HEK293 (cell line): ENCODE data around the gene CYTH4.
A peak's percentile ranks its signal among the peaks of the same experiment; 100 is the strongest.

Experiments
- CTCF ChIA-PET: fragments of 350-600 bp; formaldehyde crosslinking; extraction: SDS; loops from one replicate; lab custom pipeline; 2021; ENCODE audit warnings: antibody characterized with exemption; lab: Yijun Ruan, JAX
- POLR2A ChIA-PET: fragments of 300-600 bp; formaldehyde crosslinking; extraction: SDS; loops from one replicate; lab custom pipeline; 2020; ENCODE audit warnings: antibody characterized with exemption, inconsistent platforms; lab: Yijun Ruan, JAX
- H3K27ac ChIP-seq: fragments of 200-500 bp; sonication (Bioruptor generic); 2 replicates; pipeline ENCODE4 v1.5.1; 2014; ENCODE audit warnings: low read depth, low read length, control low read depth, inconsistent platforms; ENCODE audit errors: extremely low read depth
- H3K36me3 ChIP-seq, 2 experiments: fragments of 200-500 bp in 1 of 2; sonication (Bioruptor generic) in 1 of 2; 1 replicate in 1 of 2; 2 replicates in 1 of 2; pipeline ENCODE4 v1.5.1; 2014 to 2017; ENCODE audit warnings: inconsistent platforms in 2 of 2, low read length in 2 of 2; ENCODE audit not compliant: control insufficient read depth in 2 of 2, insufficient read depth in 1 of 2
- H3K4me1 ChIP-seq: fragments of 200-500 bp; sonication (Bioruptor generic); 2 replicates; pipeline ENCODE4 v1.5.1; 2014; ENCODE audit warnings: mild to moderate bottlenecking, low read length, inconsistent platforms; ENCODE audit not compliant: control insufficient read depth, insufficient read depth
- H3K4me3 ChIP-seq: 2 replicates; pipeline ENCODE4 v1.5.1; 2011; ENCODE audit warnings: low read depth, mild to moderate bottlenecking, control low read depth, low read length, moderate library complexity
- H3K9me3 ChIP-seq: fragments of 200-500 bp; sonication (Bioruptor generic); 2 replicates; pipeline ENCODE4 v1.5.1; 2014; ENCODE audit warnings: low read depth, low read length, inconsistent platforms; ENCODE audit not compliant: control insufficient read depth, insufficient read depth
- BCL11A ChIP-seq: fragments of 450-650 bp; formaldehyde crosslinking; IDR thresholded peaks from 2 replicates; pipeline ENCODE4 v1.5.1; 2016; ENCODE audit warnings: low read depth, missing biosample characterization, missing genetic modification characterization
- EGR2 ChIP-seq: fragments of 450-650 bp; formaldehyde crosslinking; IDR thresholded peaks from 2 replicates; pipeline ENCODE4 v1.5.1; 2016; ENCODE audit warnings: low read depth, missing biosample characterization, missing genetic modification characterization
- GLIS1 ChIP-seq: fragments of 450-650 bp; formaldehyde crosslinking; IDR thresholded peaks from 2 replicates; pipeline ENCODE4 v1.5.1; 2016; ENCODE audit warnings: missing biosample characterization, missing genetic modification characterization
- GLIS2 ChIP-seq: fragments of 450-650 bp; formaldehyde crosslinking; IDR thresholded peaks from 2 replicates; pipeline ENCODE4 v1.5.1; 2016; ENCODE audit warnings: missing biosample characterization, missing genetic modification characterization
- HOXC10 ChIP-seq: sonication (generic); formaldehyde crosslinking; IDR thresholded peaks from 2 replicates; pipeline ENCODE4 v1.8.1; 2023; ENCODE audit warnings: mild to moderate bottlenecking, missing genetic modification reagents
- KLF17 ChIP-seq: fragments of 450-650 bp; formaldehyde crosslinking; IDR thresholded peaks from 2 replicates; pipeline ENCODE4 v1.5.1; 2016; ENCODE audit warnings: missing biosample characterization, missing genetic modification characterization
- KLF7 ChIP-seq: fragments of 450-650 bp; formaldehyde crosslinking; IDR thresholded peaks from 2 replicates; pipeline ENCODE4 v1.5.1; 2016; ENCODE audit warnings: missing biosample characterization, missing genetic modification characterization, borderline replicate concordance
- SCRT1 ChIP-seq: fragments of 450-650 bp; formaldehyde crosslinking; IDR thresholded peaks from 2 replicates; pipeline ENCODE4 v1.5.1; 2016; ENCODE audit warnings: missing biosample characterization, missing genetic modification characterization, borderline replicate concordance
- ZIC2 ChIP-seq: fragments of 450-650 bp; formaldehyde crosslinking; IDR thresholded peaks from 2 replicates; pipeline ENCODE4 v1.5.1; 2016; ENCODE audit warnings: missing biosample characterization, missing genetic modification characterization
- ZNF148 ChIP-seq: fragments of 450-650 bp; formaldehyde crosslinking; IDR thresholded peaks from 2 replicates; pipeline ENCODE4 v1.5.0; 2017; ENCODE audit warnings: missing biosample characterization, missing genetic modification characterization, borderline replicate concordance
- ZNF169 ChIP-seq: fragments of 450-650 bp; formaldehyde crosslinking; IDR thresholded peaks from 2 replicates; pipeline ENCODE4 v1.5.1; 2016; ENCODE audit warnings: missing biosample characterization, missing genetic modification characterization
- ZNF202 ChIP-seq: fragments of 450-650 bp; formaldehyde crosslinking; IDR thresholded peaks from 2 replicates; pipeline ENCODE4 v1.5.1; 2016; ENCODE audit warnings: missing biosample characterization, missing genetic modification characterization, borderline replicate concordance
- ZNF223 ChIP-seq: fragments of 450-650 bp; formaldehyde crosslinking; IDR thresholded peaks from 2 replicates; pipeline ENCODE4 v1.5.1; 2016; ENCODE audit warnings: missing biosample characterization, missing genetic modification characterization
- ZNF280D ChIP-seq: fragments of 450-650 bp; formaldehyde crosslinking; IDR thresholded peaks from 2 replicates; pipeline ENCODE4 v1.5.1; 2016; ENCODE audit warnings: missing biosample characterization, missing genetic modification characterization
- ZNF362 ChIP-seq: fragments of 450-650 bp; formaldehyde crosslinking; IDR thresholded peaks from 2 replicates; pipeline ENCODE4 v1.5.1; 2016; ENCODE audit warnings: missing biosample characterization, missing genetic modification characterization
- ZNF394 ChIP-seq: fragments of 450-650 bp; formaldehyde crosslinking; IDR thresholded peaks from 2 replicates; pipeline ENCODE4 v1.5.1; 2016; ENCODE audit warnings: missing biosample characterization, missing genetic modification characterization, mild to moderate bottlenecking, moderate library complexity, borderline replicate concordance
- ZNF404 ChIP-seq: fragments of 450-650 bp; formaldehyde crosslinking; IDR thresholded peaks from 2 replicates; pipeline ENCODE4 v1.5.1; 2017; ENCODE audit warnings: missing biosample characterization, missing genetic modification characterization
- ZNF426 ChIP-seq: fragments of 450-650 bp; formaldehyde crosslinking; IDR thresholded peaks from 2 replicates; pipeline ENCODE4 v1.5.1; 2017; ENCODE audit warnings: missing biosample characterization, missing genetic modification characterization, mild to moderate bottlenecking, inconsistent platforms, moderate library complexity
- ZNF560 ChIP-seq: fragments of 450-650 bp; formaldehyde crosslinking; IDR thresholded peaks from 2 replicates; pipeline ENCODE4 v1.5.1; 2017; ENCODE audit warnings: missing biosample characterization, missing genetic modification characterization, borderline replicate concordance
- ZNF580 ChIP-seq: fragments of 450-650 bp; formaldehyde crosslinking; IDR thresholded peaks from 2 replicates; pipeline ENCODE4 v1.5.1; 2016; ENCODE audit warnings: missing biosample characterization, missing genetic modification characterization
- ZNF621 ChIP-seq: fragments of 450-650 bp; formaldehyde crosslinking; IDR thresholded peaks from 2 replicates; pipeline ENCODE4 v1.5.1; 2017; ENCODE audit warnings: missing biosample characterization, missing genetic modification characterization
- ZNF658 ChIP-seq: fragments of 450-650 bp; formaldehyde crosslinking; IDR thresholded peaks from 2 replicates; pipeline ENCODE4; 2016; ENCODE audit warnings: missing biosample characterization, missing genetic modification characterization
- ZSCAN18 ChIP-seq: fragments of 450-650 bp; formaldehyde crosslinking; IDR thresholded peaks from 2 replicates; pipeline ENCODE4 v1.5.1; 2016; ENCODE audit warnings: missing biosample characterization, missing genetic modification characterization

The CYTH4 gene

GRCh38 chr22:37344735-37345449 lies 62.6 kb downstream of the CYTH4 start:
- Histone ChIP-seq H3K4me1 (peaks cover 2% of the 10 kb centered on the region; the same call in 1 of the 2 replicates), H3K36me3 (no peaks in the 10 kb centered on the region), H3K4me3 (no peak overlapping the region), H3K27ac (no peak overlapping the region), H3K9me3 (no peaks in the 10 kb centered on the region)
- TF ChIP-seq ZIC2 (peak; percentile 94), ZNF621 (no peak), ZSCAN18 (no peak), ZNF580 (tag by site-specific recombination) (0 out of 2 replicates have a peak, but pooled peaks have one; percentile 12), ZNF223 (tag by site-specific recombination) (0 out of 2 replicates have a peak, but pooled peaks have one; percentile 28), ZNF560 (tag by site-specific recombination) (no peak), ZNF426 (tag by site-specific recombination) (no peak), GLIS1 (tag by site-specific recombination) (peak; percentile 81), BCL11A (tag by site-specific recombination) (no peak), GLIS2 (tag by site-specific recombination) (peak; percentile 50; the same call in 1 of the 2 replicates), EGR2 (tag by site-specific recombination) (no peak), ZNF169 (no peak), SCRT1 (tag by site-specific recombination) (no peak)
- ChIA-PET CTCF (interaction anchor here (1.6 kb wide), 1 partner anchor 13 kb away, joined by 3 read pairs; no protein-coding TSS in a partner anchor), POLR2A (no interaction called here)

GRCh38 chr22:37345863-37346504 lies 63.7 kb downstream of the CYTH4 start:
- peaks cover 2% of the 10 kb centered on the region; the same call in 1 of the 2 replicates for H3K4me1 ChIP-seq
- ChIA-PET POLR2A (interaction anchor here (0.6 to 0.7 kb wide), 2 partner anchors 106 to 124 kb away, joined by 3 to 7 read pairs; no protein-coding TSS in a partner anchor), CTCF (interaction anchor here (1.6 kb wide), 1 partner anchor 14 kb away, joined by 3 read pairs; no protein-coding TSS in a partner anchor)
- no peak overlapping the region for H3K27ac ChIP-seq
- no peaks in the 10 kb centered on the region for H3K9me3 ChIP-seq
- H3K36me3 ChIP-seq, result no peaks in the 10 kb centered on the region
- no peak overlapping the region for H3K4me3 ChIP-seq
- TF ChIP-seq ZNF658 (tag by site-specific recombination), result no peak
- no peak for TF ChIP-seq ZNF394 (tag by site-specific recombination)
- no peak for TF ChIP-seq ZNF202 (tag by site-specific recombination)
- TF ChIP-seq HOXC10, result no peak
- TF ChIP-seq ZNF404, result no peak
- TF ChIP-seq EGR2 (tag by site-specific recombination), result peak; percentile 81
- no peak for TF ChIP-seq KLF7
- no peak for TF ChIP-seq ZNF362 (tag by site-specific recombination)
- no peak for TF ChIP-seq ZNF280D
- TF ChIP-seq KLF17 (tag by site-specific recombination), result peak; percentile 38; the same call in 1 of the 2 replicates
- TF ChIP-seq ZNF148 (tag by site-specific recombination), result no peak
